ENCODE data around the gene FBXO46. TPM values are rescaled to one million over a fixed set of nuclear protein-coding genes. Genes with fewer than 3 reads are reported as not detected.

Gene FBXO46
- total RNA-seq, 1 experiment from 2014 or later: 40.1 TPM

DNA sequence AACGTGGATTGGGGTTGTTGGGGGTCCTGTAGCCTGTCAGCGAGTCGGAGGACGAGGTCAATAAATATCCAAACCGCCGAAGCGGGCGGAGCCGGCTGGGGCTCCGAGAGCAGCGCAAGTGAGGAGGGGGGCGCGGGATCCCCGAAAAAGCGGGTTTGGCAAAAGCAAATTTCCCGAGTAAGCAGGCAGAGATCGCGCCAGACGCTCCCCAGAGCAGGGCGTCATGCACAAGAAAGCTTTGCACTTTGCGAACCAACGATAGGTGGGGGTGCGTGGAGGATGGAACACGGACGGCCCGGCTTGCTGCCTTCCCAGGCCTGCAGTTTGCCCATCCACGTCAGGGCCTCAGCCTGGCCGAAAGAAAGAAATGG lies 39.1 kb upstream of the FBXO46 start (continued):
- TF ChIP-seq JAZF1 (CRISPR knock-in tag; IDR thresholded peaks at IDR 0.05): no peak
- TF ChIP-seq MYBL2 (CRISPR knock-in tag; IDR thresholded peaks at IDR 0.05): 0 out of 2 replicates have a peak, but pooled peaks have one; percentile 27
- TF ChIP-seq, protein P1, sequence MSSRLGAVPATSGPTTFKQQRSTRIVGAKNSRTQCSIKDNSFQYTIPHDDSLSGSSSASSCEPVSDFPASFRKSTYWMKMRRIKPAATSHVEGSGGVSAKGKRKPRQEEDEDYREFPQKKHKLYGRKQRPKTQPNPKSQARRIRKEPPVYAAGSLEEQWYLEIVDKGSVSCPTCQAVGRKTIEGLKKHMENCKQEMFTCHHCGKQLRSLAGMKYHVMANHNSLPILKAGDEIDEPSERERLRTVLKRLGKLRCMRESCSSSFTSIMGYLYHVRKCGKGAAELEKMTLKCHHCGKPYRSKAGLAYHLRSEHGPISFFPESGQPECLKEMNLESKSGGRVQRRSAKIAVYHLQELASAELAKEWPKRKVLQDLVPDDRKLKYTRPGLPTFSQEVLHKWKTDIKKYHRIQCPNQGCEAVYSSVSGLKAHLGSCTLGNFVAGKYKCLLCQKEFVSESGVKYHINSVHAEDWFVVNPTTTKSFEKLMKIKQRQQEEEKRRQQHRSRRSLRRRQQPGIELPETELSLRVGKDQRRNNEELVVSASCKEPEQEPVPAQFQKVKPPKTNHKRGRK (CRISPR knock-in tag; IDR thresholded peaks at IDR 0.05; ENCODE audit: borderline replicate concordance): 0 out of 2 replicates have a peak, but pooled peaks have one; percentile 68
- no peak for TF ChIP-seq ZNF232 (CRISPR knock-in tag; IDR thresholded peaks at IDR 0.05)
- TF ChIP-seq RELA (CRISPR knock-in tag; IDR thresholded peaks at IDR 0.05; ENCODE audit: borderline replicate concordance): no peak
- TF ChIP-seq TEAD4 (CRISPR knock-in tag; IDR thresholded peaks at IDR 0.05): no peak
- no peak for TF ChIP-seq ZNF317 (CRISPR knock-in tag; IDR thresholded peaks at IDR 0.05; ENCODE audit: borderline replicate concordance, low read depth)
- TF ChIP-seq TP53 (CRISPR knock-in tag; IDR thresholded peaks at IDR 0.05): no peak
- 0 out of 2 replicates have a peak, but pooled peaks have one; percentile 68 for TF ChIP-seq TCF7 (CRISPR knock-in tag; IDR thresholded peaks at IDR 0.05; ENCODE audit: low read depth)
- TF ChIP-seq, protein P2, sequence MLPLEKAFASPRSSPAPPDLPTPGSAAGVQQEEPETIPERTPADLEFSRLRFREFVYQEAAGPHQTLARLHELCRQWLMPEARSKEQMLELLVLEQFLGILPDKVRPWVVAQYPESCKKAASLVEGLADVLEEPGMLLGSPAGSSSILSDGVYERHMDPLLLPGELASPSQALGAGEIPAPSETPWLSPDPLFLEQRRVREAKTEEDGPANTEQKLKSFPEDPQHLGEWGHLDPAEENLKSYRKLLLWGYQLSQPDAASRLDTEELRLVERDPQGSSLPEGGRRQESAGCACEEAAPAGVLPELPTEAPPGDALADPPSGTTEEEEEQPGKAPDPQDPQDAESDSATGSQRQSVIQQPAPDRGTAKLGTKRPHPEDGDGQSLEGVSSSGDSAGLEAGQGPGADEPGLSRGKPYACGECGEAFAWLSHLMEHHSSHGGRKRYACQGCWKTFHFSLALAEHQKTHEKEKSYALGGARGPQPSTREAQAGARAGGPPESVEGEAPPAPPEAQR (CRISPR knock-in tag; IDR thresholded peaks at IDR 0.05): no peak
- TF ChIP-seq, protein P3, sequence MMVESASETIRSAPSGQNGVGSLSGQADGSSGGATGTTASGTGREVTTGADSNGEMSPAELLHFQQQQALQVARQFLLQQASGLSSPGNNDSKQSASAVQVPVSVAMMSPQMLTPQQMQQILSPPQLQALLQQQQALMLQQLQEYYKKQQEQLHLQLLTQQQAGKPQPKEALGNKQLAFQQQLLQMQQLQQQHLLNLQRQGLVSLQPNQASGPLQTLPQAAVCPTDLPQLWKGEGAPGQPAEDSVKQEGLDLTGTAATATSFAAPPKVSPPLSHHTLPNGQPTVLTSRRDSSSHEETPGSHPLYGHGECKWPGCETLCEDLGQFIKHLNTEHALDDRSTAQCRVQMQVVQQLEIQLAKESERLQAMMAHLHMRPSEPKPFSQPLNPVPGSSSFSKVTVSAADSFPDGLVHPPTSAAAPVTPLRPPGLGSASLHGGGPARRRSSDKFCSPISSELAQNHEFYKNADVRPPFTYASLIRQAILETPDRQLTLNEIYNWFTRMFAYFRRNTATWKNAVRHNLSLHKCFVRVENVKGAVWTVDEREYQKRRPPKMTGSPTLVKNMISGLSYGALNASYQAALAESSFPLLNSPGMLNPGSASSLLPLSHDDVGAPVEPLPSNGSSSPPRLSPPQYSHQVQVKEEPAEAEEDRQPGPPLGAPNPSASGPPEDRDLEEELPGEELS (CRISPR knock-in tag; IDR thresholded peaks at IDR 0.05): no peak
- no peak for TF ChIP-seq KAT7 (CRISPR knock-in tag; IDR thresholded peaks at IDR 0.05; ENCODE audit: borderline replicate concordance)
- no peak for TF ChIP-seq ZNF423 (CRISPR knock-in tag; IDR thresholded peaks at IDR 0.05)
- no peak for TF ChIP-seq ZNF121 (CRISPR knock-in tag; IDR thresholded peaks at IDR 0.05)
- TF ChIP-seq, protein P4, sequence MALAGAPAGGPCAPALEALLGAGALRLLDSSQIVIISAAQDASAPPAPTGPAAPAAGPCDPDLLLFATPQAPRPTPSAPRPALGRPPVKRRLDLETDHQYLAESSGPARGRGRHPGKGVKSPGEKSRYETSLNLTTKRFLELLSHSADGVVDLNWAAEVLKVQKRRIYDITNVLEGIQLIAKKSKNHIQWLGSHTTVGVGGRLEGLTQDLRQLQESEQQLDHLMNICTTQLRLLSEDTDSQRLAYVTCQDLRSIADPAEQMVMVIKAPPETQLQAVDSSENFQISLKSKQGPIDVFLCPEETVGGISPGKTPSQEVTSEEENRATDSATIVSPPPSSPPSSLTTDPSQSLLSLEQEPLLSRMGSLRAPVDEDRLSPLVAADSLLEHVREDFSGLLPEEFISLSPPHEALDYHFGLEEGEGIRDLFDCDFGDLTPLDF (CRISPR knock-in tag; IDR thresholded peaks at IDR 0.05): no peak
- TF ChIP-seq TEAD1 (CRISPR knock-in tag; IDR thresholded peaks at IDR 0.05): no peak
- TF ChIP-seq, protein P5, sequence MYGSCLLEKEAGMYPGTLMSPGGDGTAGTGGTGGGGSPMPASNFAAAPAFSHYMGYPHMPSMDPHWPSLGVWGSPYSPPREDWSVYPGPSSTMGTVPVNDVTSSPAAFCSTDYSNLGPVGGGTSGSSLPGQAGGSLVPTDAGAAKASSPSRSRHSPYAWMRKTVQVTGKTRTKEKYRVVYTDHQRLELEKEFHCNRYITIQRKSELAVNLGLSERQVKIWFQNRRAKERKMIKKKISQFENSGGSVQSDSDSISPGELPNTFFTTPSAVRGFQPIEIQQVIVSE (CRISPR knock-in tag; IDR thresholded peaks at IDR 0.05; ENCODE audit: borderline replicate concordance): no peak
- TF ChIP-seq, protein P6, sequence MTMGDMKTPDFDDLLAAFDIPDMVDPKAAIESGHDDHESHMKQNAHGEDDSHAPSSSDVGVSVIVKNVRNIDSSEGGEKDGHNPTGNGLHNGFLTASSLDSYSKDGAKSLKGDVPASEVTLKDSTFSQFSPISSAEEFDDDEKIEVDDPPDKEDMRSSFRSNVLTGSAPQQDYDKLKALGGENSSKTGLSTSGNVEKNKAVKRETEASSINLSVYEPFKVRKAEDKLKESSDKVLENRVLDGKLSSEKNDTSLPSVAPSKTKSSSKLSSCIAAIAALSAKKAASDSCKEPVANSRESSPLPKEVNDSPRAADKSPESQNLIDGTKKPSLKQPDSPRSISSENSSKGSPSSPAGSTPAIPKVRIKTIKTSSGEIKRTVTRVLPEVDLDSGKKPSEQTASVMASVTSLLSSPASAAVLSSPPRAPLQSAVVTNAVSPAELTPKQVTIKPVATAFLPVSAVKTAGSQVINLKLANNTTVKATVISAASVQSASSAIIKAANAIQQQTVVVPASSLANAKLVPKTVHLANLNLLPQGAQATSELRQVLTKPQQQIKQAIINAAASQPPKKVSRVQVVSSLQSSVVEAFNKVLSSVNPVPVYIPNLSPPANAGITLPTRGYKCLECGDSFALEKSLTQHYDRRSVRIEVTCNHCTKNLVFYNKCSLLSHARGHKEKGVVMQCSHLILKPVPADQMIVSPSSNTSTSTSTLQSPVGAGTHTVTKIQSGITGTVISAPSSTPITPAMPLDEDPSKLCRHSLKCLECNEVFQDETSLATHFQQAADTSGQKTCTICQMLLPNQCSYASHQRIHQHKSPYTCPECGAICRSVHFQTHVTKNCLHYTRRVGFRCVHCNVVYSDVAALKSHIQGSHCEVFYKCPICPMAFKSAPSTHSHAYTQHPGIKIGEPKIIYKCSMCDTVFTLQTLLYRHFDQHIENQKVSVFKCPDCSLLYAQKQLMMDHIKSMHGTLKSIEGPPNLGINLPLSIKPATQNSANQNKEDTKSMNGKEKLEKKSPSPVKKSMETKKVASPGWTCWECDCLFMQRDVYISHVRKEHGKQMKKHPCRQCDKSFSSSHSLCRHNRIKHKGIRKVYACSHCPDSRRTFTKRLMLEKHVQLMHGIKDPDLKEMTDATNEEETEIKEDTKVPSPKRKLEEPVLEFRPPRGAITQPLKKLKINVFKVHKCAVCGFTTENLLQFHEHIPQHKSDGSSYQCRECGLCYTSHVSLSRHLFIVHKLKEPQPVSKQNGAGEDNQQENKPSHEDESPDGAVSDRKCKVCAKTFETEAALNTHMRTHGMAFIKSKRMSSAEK (CRISPR knock-in tag; IDR thresholded peaks at IDR 0.05; ENCODE audit: borderline replicate concordance): no peak
- no peak for TF ChIP-seq HMGA2 (CRISPR knock-in tag; IDR thresholded peaks at IDR 0.05)
- no peak for TF ChIP-seq ZNF671 (CRISPR knock-in tag; IDR thresholded peaks at IDR 0.05)
- TF ChIP-seq PRRX2 (CRISPR knock-in tag; IDR thresholded peaks at IDR 0.05): no peak
- TF ChIP-seq MXD4 (CRISPR knock-in tag; IDR thresholded peaks at IDR 0.05; ENCODE audit: borderline replicate concordance): no peak
- TF ChIP-seq, protein P7, sequence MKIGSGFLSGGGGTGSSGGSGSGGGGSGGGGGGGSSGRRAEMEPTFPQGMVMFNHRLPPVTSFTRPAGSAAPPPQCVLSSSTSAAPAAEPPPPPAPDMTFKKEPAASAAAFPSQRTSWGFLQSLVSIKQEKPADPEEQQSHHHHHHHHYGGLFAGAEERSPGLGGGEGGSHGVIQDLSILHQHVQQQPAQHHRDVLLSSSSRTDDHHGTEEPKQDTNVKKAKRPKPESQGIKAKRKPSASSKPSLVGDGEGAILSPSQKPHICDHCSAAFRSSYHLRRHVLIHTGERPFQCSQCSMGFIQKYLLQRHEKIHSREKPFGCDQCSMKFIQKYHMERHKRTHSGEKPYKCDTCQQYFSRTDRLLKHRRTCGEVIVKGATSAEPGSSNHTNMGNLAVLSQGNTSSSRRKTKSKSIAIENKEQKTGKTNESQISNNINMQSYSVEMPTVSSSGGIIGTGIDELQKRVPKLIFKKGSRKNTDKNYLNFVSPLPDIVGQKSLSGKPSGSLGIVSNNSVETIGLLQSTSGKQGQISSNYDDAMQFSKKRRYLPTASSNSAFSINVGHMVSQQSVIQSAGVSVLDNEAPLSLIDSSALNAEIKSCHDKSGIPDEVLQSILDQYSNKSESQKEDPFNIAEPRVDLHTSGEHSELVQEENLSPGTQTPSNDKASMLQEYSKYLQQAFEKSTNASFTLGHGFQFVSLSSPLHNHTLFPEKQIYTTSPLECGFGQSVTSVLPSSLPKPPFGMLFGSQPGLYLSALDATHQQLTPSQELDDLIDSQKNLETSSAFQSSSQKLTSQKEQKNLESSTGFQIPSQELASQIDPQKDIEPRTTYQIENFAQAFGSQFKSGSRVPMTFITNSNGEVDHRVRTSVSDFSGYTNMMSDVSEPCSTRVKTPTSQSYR (CRISPR knock-in tag; IDR thresholded peaks at IDR 0.05): no peak
- TF ChIP-seq ESRRA (CRISPR knock-in tag; IDR thresholded peaks at IDR 0.05; ENCODE audit: borderline replicate concordance): no peak
- no peak for TF ChIP-seq ZNF263 (CRISPR knock-in tag; IDR thresholded peaks at IDR 0.05; ENCODE audit: low read depth)
- TF ChIP-seq, protein P8, sequence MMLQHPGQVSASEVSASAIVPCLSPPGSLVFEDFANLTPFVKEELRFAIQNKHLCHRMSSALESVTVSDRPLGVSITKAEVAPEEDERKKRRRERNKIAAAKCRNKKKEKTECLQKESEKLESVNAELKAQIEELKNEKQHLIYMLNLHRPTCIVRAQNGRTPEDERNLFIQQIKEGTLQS (CRISPR knock-in tag; conservative IDR thresholded peaks at IDR 0.05): no peak
- TF ChIP-seq FOXK1 (CRISPR knock-in tag; IDR thresholded peaks at IDR 0.05): no peak
